ENCODE data around the gene SORBS2.

SORBS2 gene

GRCh38 chr4:185839770-185840169, 27.8 kb upstream of the SORBS2 start:
- TF ChIP-seq CTCF (IDR thresholded peaks at IDR 0.05; ENCODE audit: low read depth, low read length, missing control alignments): no peak
- DNase-seq (ENCODE audit: low read depth): no peak
- in situ Hi-C loops (cut with HindIII; ENCODE audit: low sequenced_read_pairs): loop anchor here (5.0 kb wide), 1 partner anchor 77 kb away; no protein-coding TSS in a partner anchor
- no peak overlapping the region for H3K4me3 ChIP-seq (ENCODE audit: low read depth, low read length)

- in situ Hi-C loops (cut with HindIII; ENCODE audit: low sequenced_read_pairs): no loop called here
- peak; percentile 88 for DNase-seq (ENCODE audit: low read depth)
- no peak for TF ChIP-seq CTCF (IDR thresholded peaks at IDR 0.05; ENCODE audit: low read depth, low read length, missing control alignments)
- no peak overlapping the region for H3K4me3 ChIP-seq (ENCODE audit: low read depth, low read length)
Measured at GRCh38 chr4:185839194-185839712, 27.3 kb upstream of the SORBS2 start.

GRCh38 chr4:185838514-185839193, 26.7 kb upstream of the SORBS2 start:
- no peak overlapping the region for H3K4me3 ChIP-seq (ENCODE audit: low read depth, low read length)
- in situ Hi-C loops (cut with HindIII; ENCODE audit: low sequenced_read_pairs): no loop called here
- no peak for DNase-seq (ENCODE audit: low read depth)
- TF ChIP-seq CTCF (IDR thresholded peaks at IDR 0.05; ENCODE audit: low read depth, low read length, missing control alignments): peak; percentile 12

GRCh38 chr4:185838104-185838452, 26.1 kb upstream of the SORBS2 start:
- H3K4me3 ChIP-seq (ENCODE audit: low read depth, low read length): no peak overlapping the region
- DNase-seq (ENCODE audit: low read depth): no peak
- in situ Hi-C loops (cut with HindIII; ENCODE audit: low sequenced_read_pairs): no loop called here
- no peak for TF ChIP-seq CTCF (IDR thresholded peaks at IDR 0.05; ENCODE audit: low read depth, low read length, missing control alignments)

GRCh38 chr4:185837415-185838103, 25.6 kb upstream of the SORBS2 start:
- no peak for TF ChIP-seq CTCF (IDR thresholded peaks at IDR 0.05; ENCODE audit: low read depth, low read length, missing control alignments)
- in situ Hi-C loops (cut with HindIII; ENCODE audit: low sequenced_read_pairs): no loop called here
- DNase-seq (ENCODE audit: low read depth): no peak
- no peak overlapping the region for H3K4me3 ChIP-seq (ENCODE audit: low read depth, low read length)

- in situ Hi-C loops (cut with HindIII; ENCODE audit: low sequenced_read_pairs): no loop called here
Measured at GRCh38 chr4:185836241-185837084, 24.5 kb upstream of the SORBS2 start.

More at GRCh38 chr4:185836241-185837084, 24.5 kb upstream of the SORBS2 start:
- no peak overlapping the region for H3K4me3 ChIP-seq (ENCODE audit: low read depth, low read length)
- no peak for DNase-seq (ENCODE audit: low read depth)
- TF ChIP-seq CTCF (IDR thresholded peaks at IDR 0.05; ENCODE audit: low read depth, low read length, missing control alignments): no peak

Measured in astrocyte of the cerebellum (primary cell).